K562 (cell line): ENCODE data around the gene EXOC4. TPM values are rescaled to one million over a fixed set of nuclear protein-coding genes. Genes with fewer than 3 reads are reported as not detected.
A peak's percentile ranks its signal among the peaks of the same experiment; 100 is the strongest.

Source experiments
- ATAC-seq: fragments of 200-7000 bp; cut with Tn5 transposase; 3 replicates; pipeline ENCODE4 v1.9.1; 2020; ENCODE audit warnings: moderate library complexity
- BruUV-seq: library from RNA; stranded (reverse); fragments of 400-500 nt; replicated peaks from 2 replicates; lab custom pipeline; 2021; lab: Mats Ljungman, UMichigan
- CTCF ChIA-PET: fragments of 300-600 bp; formaldehyde crosslinking; extraction: SDS; loops from one replicate; lab custom pipeline; 2021; ENCODE audit warnings: low intra/inter-chr PET ratio; lab: Yijun Ruan, JAX
- POLR2A ChIA-PET: fragments of 300-600, 350-650 bp; sonication (Branson Sonifier 250); formaldehyde crosslinking; extraction: SDS; loops from one replicate; lab custom pipeline; 2021; ENCODE audit warnings: antibody characterized with exemption, inconsistent platforms; lab: Yijun Ruan, JAX
- DNase-seq, 4 experiments: peaks; one replicate each; pipeline versions ENCODE4 v3.0.0 to v3.0.0-alpha.2; 2011 to 2018; ENCODE audit warnings: low spot score in 3 of 4, mixed read lengths in 3 of 4; ENCODE audit errors: extremely low read depth in 1 of 4
- FAIRE-seq: peaks from 2 replicates; lab custom pipeline; 2011; peaks lifted over from hg19 to GRCh38; lab: Jason Lieb, UNC
- H2AFZ ChIP-seq: 2 replicates; pipeline ENCODE4 v1.6.0; 2011; ENCODE audit warnings: low read depth, low read length, control low read depth, inconsistent platforms
- H3K27ac ChIP-seq: fragments of 200-600 bp; 3 replicates; pipeline ENCODE4 v1.8.0; 2011; ENCODE audit warnings: low read depth, mild to moderate bottlenecking, control low read depth, inconsistent platforms, low read length, moderate library complexity, mixed read lengths; ENCODE audit errors: extremely low read depth
- H3K27me3 ChIP-seq, 2 experiments: fragments of 300-600 bp in 1 of 2; 2 replicates in 1 of 2; 3 replicates in 1 of 2; pipeline versions ENCODE4 v1.6.0 to v1.8.0; 2011; ENCODE audit warnings: inconsistent platforms in 2 of 2, low read length in 2 of 2, mild to moderate bottlenecking in 1 of 2, mixed read lengths in 1 of 2, moderate library complexity in 1 of 2; ENCODE audit not compliant: control insufficient read depth in 2 of 2, insufficient read depth in 2 of 2
- H3K36me3 ChIP-seq: fragments of 300-600 bp; 3 replicates; pipeline ENCODE4 v1.8.0; 2011; ENCODE audit warnings: mild to moderate bottlenecking, low read length, inconsistent platforms; ENCODE audit not compliant: control insufficient read depth, insufficient read depth
- H3K4me1 ChIP-seq, 2 experiments: fragments of 200-600 bp in 1 of 2; replicated peaks in 1 of 2; 2 replicates in 1 of 2; 3 replicates in 1 of 2; pipeline versions ENCODE4 v1.5.1 to v1.8.0; 2011; ENCODE audit warnings: inconsistent platforms in 2 of 2, low read length in 2 of 2, mild to moderate bottlenecking in 1 of 2, mixed read lengths in 1 of 2, moderate library complexity in 1 of 2; ENCODE audit not compliant: control insufficient read depth in 2 of 2, insufficient read depth in 2 of 2
- H3K4me2 ChIP-seq: 2 replicates; pipeline ENCODE4 v1.6.1; 2011; ENCODE audit warnings: low read length, control low read depth, inconsistent platforms, mixed read lengths; ENCODE audit not compliant: insufficient read depth
- H3K4me3 ChIP-seq: fragments of 200-600 bp; sonication (generic), shearing (Covaris generic); 2 replicates; pipeline ENCODE4 v1.5.1; 2016; ENCODE audit warnings: control low read depth, inconsistent platforms
- H3K79me2 ChIP-seq: fragments of 200-600 bp; 3 replicates; pipeline ENCODE4 v1.8.0; 2011; ENCODE audit warnings: low read length, inconsistent platforms; ENCODE audit not compliant: control insufficient read depth, insufficient read depth
- H3K9ac ChIP-seq, 2 experiments: 2 replicates each; pipeline versions ENCODE4 v1.6.0 to v1.6.1; 2011; ENCODE audit warnings: low read depth in 2 of 2, low read length in 2 of 2, control low read depth in 1 of 2, inconsistent platforms in 1 of 2, mild to moderate bottlenecking in 1 of 2, mixed read lengths in 1 of 2; ENCODE audit not compliant: insufficient read depth in 1 of 2
- H3K9me1 ChIP-seq: one replicate; pipeline ENCODE4 v1.6.0; 2011; ENCODE audit warnings: inconsistent platforms, mild to moderate bottlenecking, low read length, moderate library complexity; ENCODE audit not compliant: control insufficient read depth, insufficient read depth
- H3K9me3 ChIP-seq: replicated peaks from 2 replicates; pipeline ENCODE4 v1.5.1; 2011; ENCODE audit warnings: low read depth, low read length, inconsistent platforms; ENCODE audit not compliant: control insufficient read depth, insufficient read depth
- H4K20me1 ChIP-seq: replicated peaks from 2 replicates; pipeline ENCODE4 v1.6.1; 2011; ENCODE audit warnings: low read length, inconsistent platforms, mixed read lengths; ENCODE audit not compliant: control insufficient read depth, insufficient read depth
- CEBPB ChIP-seq: fragments of 450-650 bp; IDR thresholded peaks from 2 replicates; pipeline ENCODE4 v1.6.1; 2016; ENCODE audit warnings: missing genetic modification characterization, missing compliant biosample characterization
- CEBPG ChIP-seq, 3 experiments: fragments of 200-800 bp in 1 of 3; sonication (Bioruptor generic) in 1 of 3; sonication (generic) in 1 of 3; formaldehyde crosslinking in 1 of 3; IDR thresholded peaks in 2 of 3; conservative IDR thresholded peaks in 1 of 3; 2 replicates each; pipeline versions ENCODE4 v1.6.1 to v1.8.0; 2016 to 2022; ENCODE audit warnings: missing compliant biosample characterization in 2 of 3, missing genetic modification characterization in 2 of 3, mild to moderate bottlenecking in 1 of 3, missing genetic modification reagents in 1 of 3
- CSDE1 ChIP-seq, 2 experiments: fragments of 450-650 bp; IDR thresholded peaks; 2 replicates each; pipeline ENCODE4 v1.6.1; 2016; ENCODE audit warnings: mild to moderate bottlenecking in 1 of 2
- MYBL2 ChIP-seq, 2 experiments: fragments of 450-650 bp in 1 of 2; sonication (generic) in 1 of 2; formaldehyde crosslinking in 1 of 2; IDR thresholded peaks; 2 replicates each; pipeline versions ENCODE4 v1.6.1 to v1.8.1; 2017 to 2022; ENCODE audit warnings: borderline replicate concordance in 1 of 2, inconsistent platforms in 1 of 2, low read depth in 1 of 2, mild to moderate bottlenecking in 1 of 2, missing genetic modification reagents in 1 of 2, moderate library complexity in 1 of 2
- NR2C2 ChIP-seq, 2 experiments: fragments of 200-800 bp in 1 of 2; sonication (Bioruptor generic) in 1 of 2; sonication (generic) in 1 of 2; formaldehyde crosslinking in 1 of 2; IDR thresholded peaks; 2 replicates each; pipeline versions ENCODE4 v1.6.1 to v1.8.0; 2016 to 2022; ENCODE audit warnings: mild to moderate bottlenecking in 1 of 2, missing compliant biosample characterization in 1 of 2, missing genetic modification characterization in 1 of 2, missing genetic modification reagents in 1 of 2
- SAP30 ChIP-seq: fragments of 200-600 bp; sonication (generic); IDR thresholded peaks from 2 replicates; pipeline ENCODE4 v1.6.1; 2012; ENCODE audit warnings: borderline replicate concordance, low read depth, mild to moderate bottlenecking, moderate library complexity, low read length, control low read depth, inconsistent platforms; ENCODE audit not compliant: insufficient read depth, poor library complexity, severe bottlenecking
- SMC3 ChIP-seq: conservative IDR thresholded peaks from 2 replicates; pipeline ENCODE4 v1.6.1; 2011; ENCODE audit warnings: low read depth, low read length, improper control_type of control experiment; ENCODE audit not compliant: insufficient read depth
- YY1 ChIP-seq, 3 experiments: IDR thresholded peaks; 2 replicates each; pipeline ENCODE4 v1.6.1; 2011; ENCODE audit warnings: low read length in 2 of 3, mild to moderate bottlenecking in 2 of 3, moderate library complexity in 2 of 3, borderline replicate concordance in 1 of 3, control low read depth in 1 of 3, low read depth in 1 of 3; ENCODE audit not compliant: insufficient read depth in 3 of 3, insufficient replicate concordance in 2 of 3, control insufficient read depth in 1 of 3, insufficient read length in 1 of 3; ENCODE audit errors: extremely low read depth in 1 of 3
- WGBS: fragments of 100-300 bp; shearing (Covaris generic); methylation state at CpG from one replicate; pipeline ENCODE4 v1.1.6; 2016; ENCODE audit warnings: low coverage, mixed read lengths; ENCODE audit not compliant: insufficient coverage; ENCODE audit errors: missing lambda C conversion rate; 5-methylcytosine and 5-hydroxymethylcytosine counted together
- in situ Hi-C: fragments of 300-500 bp; cut with MboI; formaldehyde crosslinking; loops from 4 replicates; pipeline ENCODE4 v1.15.0; 2018; ENCODE audit warnings: inconsistent platforms, mixed read lengths
- intact Hi-C: fragments of 100-400 bp; cut with micrococcal nuclease; formaldehyde crosslinking; loops from 2 replicates; pipeline ENCODE4 v1.14.2; 2022
- polyA plus RNA-seq, 8 experiments: library from polyadenylated mRNA; depleted of rRNA in 4 of 8; stranded (reverse) in 5 of 8; unstranded in 3 of 8; fragments of >200 nt; fragmentation: Nextera tagmentation in 2 of 8; fragmentation: Illumina TruSeq in 1 of 8; extraction: Ambion mirVana in 2 of 8; extraction: Trizol in 1 of 8; gene quantifications; 2 replicates each; pipeline versions ENCODE4 v1.2.1 to v1.2.3, GENCODE V29; 2011 to 2014; ENCODE audit warnings: inconsistent platforms in 1 of 8, missing spikeins in 1 of 8
- total RNA-seq, 7 experiments: library from RNA; depleted of rRNA in 6 of 7; stranded (reverse); fragments of >200 nt in 6 of 7; fragmentation: Illumina TruSeq in 2 of 7; extraction: Trizol in 2 of 7; gene quantifications; 2 replicates each; pipeline versions ENCODE4 v1.2.1 to v1.2.3, GENCODE V29; 2011 to 2021; ENCODE audit warnings: low replicate concordance in 1 of 7

EXOC4 gene
- total and polyA plus RNA-seq, 9 of the 15 experiments (the other 6 are each of a cell fraction or from before 2014, with no cell fraction given) = 18.5 to 73.1 (median 46.6) TPM

DNA sequence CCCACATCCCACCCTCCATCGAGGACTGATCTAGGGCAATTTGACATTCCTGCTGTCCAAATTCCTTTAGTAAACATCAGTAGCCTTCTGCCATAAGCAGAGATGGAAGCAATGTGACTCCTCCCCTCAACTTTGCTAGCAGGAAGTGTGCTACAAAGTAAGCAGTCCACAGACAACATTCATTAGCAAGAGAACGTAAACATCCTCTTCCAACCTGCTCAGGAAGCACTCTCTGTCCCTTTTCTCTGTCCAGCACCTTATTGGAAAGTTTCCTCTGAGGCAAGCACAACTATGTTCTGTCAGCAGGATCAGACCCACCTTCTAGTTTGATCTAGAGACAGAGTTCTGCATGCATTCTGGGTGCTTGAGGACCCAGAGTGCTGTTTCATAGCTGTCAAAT, 826.1 kb downstream of the EXOC4 start (continued):
- TF ChIP-seq SAP30 (no peak), SMC3 (no peak), CSDE1 (IDR thresholded peaks at IDR 0.05) (no peak)

DNA sequence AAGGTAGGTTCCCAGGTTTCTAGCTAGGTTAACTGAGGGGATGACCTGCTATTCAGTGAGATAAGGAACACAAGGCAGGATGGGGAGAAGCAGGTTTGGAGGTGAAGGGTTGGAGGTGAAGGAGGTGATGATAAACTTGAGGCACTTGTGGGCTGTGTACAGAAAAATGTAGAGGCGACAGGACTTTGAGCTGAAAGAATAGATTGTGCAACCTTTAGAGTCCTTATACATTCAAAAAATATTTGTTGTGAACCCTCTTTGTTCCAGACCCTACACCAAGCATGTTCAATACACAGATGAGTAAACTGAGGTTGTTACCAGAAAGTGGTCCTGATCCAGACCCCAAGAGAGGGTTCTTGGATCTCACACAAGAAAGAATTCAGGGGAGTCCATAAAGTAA, 828.8 kb downstream of the EXOC4 start:
- H3K4me1 ChIP-seq = peaks cover 7 to 37% of the 10 kb centered on the region in 2 experiments; a peak in 4 of 5 replicates
- H3K27me3 ChIP-seq = no peaks in the 10 kb centered on the region
- H3K36me3 ChIP-seq = no peaks in the 10 kb centered on the region
- no peak for ATAC-seq
- CTCF ChIA-PET = no interaction called here
- H3K9me1 ChIP-seq = no peaks in the 10 kb centered on the region
- 82% methylated on average over 1 of the region's 1 CpG for WGBS
- no peak for DNase-seq
- no peak overlapping the region for H3K27ac ChIP-seq
- H3K79me2 ChIP-seq = no peaks in the 10 kb centered on the region
- no peak overlapping the region for H3K4me3 ChIP-seq
- H3K9ac ChIP-seq = no peak overlapping the region
- no peak overlapping the region for H2AFZ ChIP-seq
- no TSS peak for BruUV-seq
- TF ChIP-seq YY1 (IDR thresholded peaks at IDR 0.05; ENCODE audit: borderline replicate concordance in 1 of 3, control insufficient read depth in 1 of 3, extremely low read depth in 1 of 3, insufficient read depth in 3 of 3, insufficient read length in 1 of 3, insufficient replicate concordance in 2 of 3, low read depth in 1 of 3, low read length in 2 of 3) (no peak), CEBPB (tag) (peak; percentile 82), CEBPG (CRISPR knock-in tag; IDR thresholded peaks at IDR 0.05) (no peak), CEBPG (tag; conservative IDR thresholded peaks at IDR 0.05 in 1 of 2, IDR thresholded peaks at IDR 0.05 in 1 of 2) (peak in 1 of 2 experiments; percentile 34; a peak in 1 of 4 replicates), MYBL2 (IDR thresholded peaks at IDR 0.05; ENCODE audit: low read depth) (0 out of 2 replicates have a peak, but pooled peaks have one; percentile 27), MYBL2 (CRISPR knock-in tag; IDR thresholded peaks at IDR 0.05; ENCODE audit: borderline replicate concordance) (no peak), NR2C2 (CRISPR knock-in tag; IDR thresholded peaks at IDR 0.05) (no peak), NR2C2 (tag; IDR thresholded peaks at IDR 0.05) (no peak)
- no peaks in the 10 kb centered on the region; the same call in 1 of the 2 replicates for H3K9me3 ChIP-seq
- no peaks in the 10 kb centered on the region for H4K20me1 ChIP-seq
- no peak for FAIRE-seq
- H3K4me2 ChIP-seq = no peak overlapping the region
- POLR2A ChIA-PET = no interaction called here
- intact Hi-C loops (no loop called here), in situ Hi-C loops (no loop called here)
